AG09309 (cell line): Measurements from ENCODE around the gene CD79A.

Source experiments
- DNase-seq: peaks from one replicate; pipeline ENCODE4 v3.0.0-alpha.2; 2010; ENCODE audit warnings: low read depth
- H3K4me3 ChIP-seq: 2 replicates; pipeline ENCODE4 v1.5.1; 2011; ENCODE audit warnings: mild to moderate bottlenecking, low read depth, low read length, moderate library complexity; ENCODE audit not compliant: control insufficient read depth
- CTCF ChIP-seq: IDR thresholded peaks from 2 replicates; pipeline ENCODE4 v1.5.1; 2011; ENCODE audit warnings: mild to moderate bottlenecking, low read depth, low read length, inconsistent platforms; ENCODE audit not compliant: insufficient read depth, control insufficient read depth; ENCODE audit errors: missing control alignments

CD79A gene

GRCh38 chr19:41897820-41898219 lies 20.7 kb downstream of the CD79A start:
- no peak for TF ChIP-seq CTCF
- DNase-seq, result no peak
- no peak overlapping the region for H3K4me3 ChIP-seq

GRCh38 chr19:41898235-41898634 lies 21.2 kb downstream of the CD79A start:
- DNase-seq, result no peak
- no peak overlapping the region for H3K4me3 ChIP-seq
- TF ChIP-seq CTCF, result no peak

- no peak for DNase-seq
- H3K4me3 ChIP-seq, result no peak overlapping the region
- no peak for TF ChIP-seq CTCF
These were observed 24.8 kb downstream of the CD79A start for GRCh38 chr19:41901707-41902360.

- no peak for DNase-seq
- no peak for TF ChIP-seq CTCF
- H3K4me3 ChIP-seq, result no peak overlapping the region
These were observed 25.5 kb downstream of the CD79A start for GRCh38 chr19:41902594-41902993.

- no peak for DNase-seq
- H3K4me3 ChIP-seq, result no peak overlapping the region
- no peak for TF ChIP-seq CTCF
These were observed 26.3 kb downstream of the CD79A start for GRCh38 chr19:41903193-41903953.

- DNase-seq, result no peak
- TF ChIP-seq CTCF, result no peak
- no peak overlapping the region for H3K4me3 ChIP-seq
These were observed 27.2 kb downstream of the CD79A start for GRCh38 chr19:41904118-41904870.
